ENCODE data around the gene EDAR.

DNA sequence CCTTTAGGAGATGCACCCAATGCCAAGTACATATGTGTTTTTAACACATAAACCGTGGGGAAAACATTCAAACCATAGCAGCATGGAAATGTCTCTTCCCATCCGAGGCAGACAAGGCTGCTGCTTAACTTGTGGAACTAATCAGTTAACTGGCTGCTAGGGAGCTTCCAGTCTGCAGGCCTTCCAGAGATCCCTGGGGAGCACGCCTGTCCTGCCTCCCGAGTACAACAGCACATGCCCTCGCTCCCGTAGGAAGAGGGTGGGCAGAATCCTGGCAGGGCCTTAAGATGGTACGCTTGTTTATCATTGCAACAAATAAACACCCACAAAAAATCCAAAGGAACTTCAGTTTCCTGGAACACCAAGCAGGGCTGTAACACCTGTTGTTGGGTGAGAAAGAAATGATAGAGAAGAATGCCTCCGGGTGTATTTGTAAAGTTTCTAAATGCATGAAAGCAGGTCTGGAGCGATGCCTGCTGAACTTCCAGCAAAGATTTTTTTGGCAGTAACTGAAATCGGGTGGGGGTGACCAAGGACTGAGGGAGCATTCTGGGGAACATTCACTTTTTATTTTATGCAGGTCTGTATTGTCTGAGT lies 56.2 kb downstream of the EDAR start:
- TF ChIP-seq POLR2A (IDR thresholded peaks at IDR 0.05) = no peak
- TF ChIP-seq, protein P1, sequence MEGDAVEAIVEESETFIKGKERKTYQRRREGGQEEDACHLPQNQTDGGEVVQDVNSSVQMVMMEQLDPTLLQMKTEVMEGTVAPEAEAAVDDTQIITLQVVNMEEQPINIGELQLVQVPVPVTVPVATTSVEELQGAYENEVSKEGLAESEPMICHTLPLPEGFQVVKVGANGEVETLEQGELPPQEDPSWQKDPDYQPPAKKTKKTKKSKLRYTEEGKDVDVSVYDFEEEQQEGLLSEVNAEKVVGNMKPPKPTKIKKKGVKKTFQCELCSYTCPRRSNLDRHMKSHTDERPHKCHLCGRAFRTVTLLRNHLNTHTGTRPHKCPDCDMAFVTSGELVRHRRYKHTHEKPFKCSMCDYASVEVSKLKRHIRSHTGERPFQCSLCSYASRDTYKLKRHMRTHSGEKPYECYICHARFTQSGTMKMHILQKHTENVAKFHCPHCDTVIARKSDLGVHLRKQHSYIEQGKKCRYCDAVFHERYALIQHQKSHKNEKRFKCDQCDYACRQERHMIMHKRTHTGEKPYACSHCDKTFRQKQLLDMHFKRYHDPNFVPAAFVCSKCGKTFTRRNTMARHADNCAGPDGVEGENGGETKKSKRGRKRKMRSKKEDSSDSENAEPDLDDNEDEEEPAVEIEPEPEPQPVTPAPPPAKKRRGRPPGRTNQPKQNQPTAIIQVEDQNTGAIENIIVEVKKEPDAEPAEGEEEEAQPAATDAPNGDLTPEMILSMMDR (IDR thresholded peaks at IDR 0.05) = no peak
